NCI-H1694 treated with DMSO at 0.1 percent for 48 hours (cell line): Measurements from ENCODE around the gene CACNA1E.
A peak's percentile ranks its signal among the peaks of the same experiment; 100 is the strongest.

Experiments
- DNase-seq: peaks from one replicate; lab custom pipeline; 2025; lab: John Stamatoyannopoulos, UW

CACNA1E gene

DNA sequence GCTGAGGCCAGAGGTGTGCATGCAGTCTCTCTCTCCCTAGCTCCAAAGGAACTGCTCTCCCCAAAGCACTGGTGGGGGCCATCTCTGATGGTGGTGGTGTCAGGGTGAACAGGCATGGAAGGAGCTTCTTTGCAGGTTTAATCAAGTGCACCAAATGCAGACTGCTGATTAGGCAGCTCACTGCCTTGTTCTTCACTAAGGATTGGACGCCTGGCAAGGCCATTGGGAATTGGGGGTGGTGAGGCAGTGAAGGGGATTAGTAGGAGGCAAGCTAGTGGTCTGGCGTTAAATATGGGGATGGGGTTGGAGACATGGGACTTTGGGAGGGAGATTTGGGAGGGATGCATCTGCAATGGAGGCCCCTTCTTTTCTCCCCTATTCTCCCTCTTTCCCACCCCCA is 1.5 kb downstream of the CACNA1E start:
- DNase-seq: no peak

- no peak for DNase-seq
Observed at GRCh38 chr1:181485287-181486097, 2.2 kb downstream of the CACNA1E start.

- no peak for DNase-seq
Observed at GRCh38 chr1:181486098-181486420, 2.7 kb downstream of the CACNA1E start.

DNA sequence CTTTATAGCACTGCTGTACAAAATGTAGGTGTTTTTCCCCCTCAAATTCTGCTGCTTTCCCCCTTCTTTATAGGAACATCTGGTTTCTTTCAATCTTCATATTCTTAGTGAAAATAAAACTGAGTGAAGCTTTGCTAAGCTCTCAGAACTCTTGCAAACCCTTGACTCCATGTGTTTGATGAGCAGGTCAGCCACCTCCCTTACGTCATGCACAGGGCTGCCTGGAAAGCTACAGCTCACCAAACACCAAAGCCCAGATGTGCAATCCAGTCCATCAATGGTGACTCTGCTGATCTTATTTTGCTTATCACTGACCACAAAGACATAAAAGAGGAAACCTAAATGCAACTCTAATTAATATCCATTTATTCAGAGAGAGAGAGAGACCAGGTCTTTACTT is 5.5 kb downstream of the CACNA1E start:
- DNase-seq: no peak

DNA sequence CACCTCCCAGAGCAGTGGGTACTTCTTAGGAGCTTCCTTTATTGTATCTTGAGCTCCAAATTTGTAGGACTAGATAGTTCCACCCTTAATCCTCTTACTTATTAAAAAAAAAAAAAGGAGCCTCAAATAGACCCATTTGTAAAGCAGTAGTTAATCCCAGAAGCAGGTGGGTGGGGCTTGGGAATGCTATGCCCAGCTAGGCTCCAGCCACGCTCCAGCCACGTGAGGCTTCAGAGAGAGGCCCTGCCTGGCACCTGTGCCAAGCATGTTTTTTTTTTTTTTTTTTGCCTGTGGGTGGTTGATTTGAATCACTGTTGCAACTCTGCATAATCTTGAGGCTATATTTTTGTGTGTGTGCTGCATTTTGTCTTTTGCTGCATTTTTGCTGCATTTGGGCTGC is 7.0 kb downstream of the CACNA1E start:
- DNase-seq: no peak

DNA sequence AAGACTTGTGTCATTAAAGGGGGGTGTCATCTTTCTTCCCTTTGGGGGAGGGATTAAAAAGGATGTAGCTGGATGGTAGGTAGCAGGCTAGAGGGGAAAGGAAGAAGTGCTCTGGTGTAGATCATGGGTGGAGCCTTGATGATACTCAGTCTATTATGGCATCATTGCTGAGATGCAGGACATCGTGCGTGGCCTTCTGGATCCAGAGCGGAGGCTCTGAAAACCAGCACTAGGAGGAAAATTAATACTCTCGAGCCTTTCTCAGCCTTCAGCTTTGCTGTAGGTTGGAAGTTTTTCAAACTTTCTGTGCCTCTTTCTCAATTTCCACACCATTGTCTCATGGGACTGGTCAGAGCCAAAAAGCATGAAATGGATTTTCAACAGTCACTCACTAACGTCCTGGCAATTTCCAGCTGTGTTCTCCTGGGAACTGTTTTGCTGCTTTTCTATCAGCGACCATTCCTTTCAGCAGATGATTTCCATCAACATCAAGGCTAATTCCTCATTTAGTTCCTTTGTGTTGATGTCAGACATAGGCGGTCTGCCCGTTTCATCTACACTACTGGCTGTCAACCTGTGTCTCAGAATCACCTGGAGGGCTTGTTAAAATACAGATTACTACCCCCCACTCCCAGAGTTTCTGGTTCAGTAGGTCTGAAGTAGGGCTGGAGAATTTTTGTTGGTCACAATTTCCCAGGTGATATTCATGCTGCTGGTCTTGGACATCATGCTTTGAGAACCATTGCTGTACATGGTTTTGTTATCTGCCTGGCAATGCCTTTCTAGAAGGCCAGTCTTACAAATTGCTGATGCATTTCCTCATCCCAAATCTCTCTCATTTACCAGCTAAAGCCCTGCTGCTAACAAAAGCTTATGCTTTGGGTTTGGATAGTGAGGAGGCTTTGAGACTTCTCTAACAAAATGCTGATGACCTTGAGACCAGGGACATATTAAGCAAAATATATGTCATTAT is 7.7 kb downstream of the CACNA1E start:
- no peak for DNase-seq

DNA sequence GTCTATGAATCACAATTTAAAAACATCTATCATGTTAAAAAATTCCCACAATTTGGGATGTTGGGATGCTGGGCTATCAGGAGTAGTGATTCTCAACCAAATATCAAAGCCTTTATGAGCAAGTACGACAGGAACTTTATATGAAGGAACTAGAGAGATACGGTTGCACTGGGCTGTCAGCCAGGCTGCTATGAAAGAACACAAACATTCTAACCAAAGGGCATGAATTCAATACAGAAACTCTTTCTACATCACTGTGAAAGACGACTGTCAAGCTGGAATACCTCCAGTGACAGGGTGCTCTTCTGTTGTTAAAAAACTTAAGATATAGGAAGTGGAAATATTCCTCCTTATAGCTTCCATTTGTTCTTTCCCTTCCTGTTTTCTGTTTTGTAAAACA is 9.8 kb downstream of the CACNA1E start:
- no peak for DNase-seq

- DNase-seq: no peak
Observed at GRCh38 chr1:181493885-181494284, 10.6 kb downstream of the CACNA1E start.

GRCh38 chr1:181496759-181497158 is 13.4 kb downstream of the CACNA1E start:
- no peak for DNase-seq

- DNase-seq: no peak
Observed at GRCh38 chr1:181497870-181498269, 14.6 kb downstream of the CACNA1E start.

- DNase-seq: no peak
Observed at GRCh38 chr1:181499825-181500224, 16.5 kb downstream of the CACNA1E start.

DNA sequence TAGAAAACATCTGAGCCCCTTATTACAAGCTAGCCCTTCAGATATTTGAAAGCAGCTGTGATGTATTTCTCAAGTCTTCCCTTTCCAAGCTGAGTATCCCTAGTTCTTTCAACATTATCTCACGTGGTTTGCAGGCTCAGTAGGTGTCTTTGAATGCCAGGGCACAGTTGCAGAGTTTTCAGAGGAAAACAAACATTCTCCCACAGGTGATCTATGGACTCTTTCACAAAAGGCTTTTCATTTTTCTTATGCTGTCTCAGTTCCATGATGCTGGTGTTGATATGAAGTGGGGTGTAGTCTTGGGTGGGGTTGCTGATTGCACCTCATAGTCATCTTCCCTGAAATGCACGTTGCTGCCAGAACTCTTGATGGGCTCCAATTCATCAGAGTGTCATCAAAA is 17.3 kb downstream of the CACNA1E start:
- no peak for DNase-seq

GRCh38 chr1:181501612-181502011 is 18.3 kb downstream of the CACNA1E start:
- DNase-seq: no peak

DNA sequence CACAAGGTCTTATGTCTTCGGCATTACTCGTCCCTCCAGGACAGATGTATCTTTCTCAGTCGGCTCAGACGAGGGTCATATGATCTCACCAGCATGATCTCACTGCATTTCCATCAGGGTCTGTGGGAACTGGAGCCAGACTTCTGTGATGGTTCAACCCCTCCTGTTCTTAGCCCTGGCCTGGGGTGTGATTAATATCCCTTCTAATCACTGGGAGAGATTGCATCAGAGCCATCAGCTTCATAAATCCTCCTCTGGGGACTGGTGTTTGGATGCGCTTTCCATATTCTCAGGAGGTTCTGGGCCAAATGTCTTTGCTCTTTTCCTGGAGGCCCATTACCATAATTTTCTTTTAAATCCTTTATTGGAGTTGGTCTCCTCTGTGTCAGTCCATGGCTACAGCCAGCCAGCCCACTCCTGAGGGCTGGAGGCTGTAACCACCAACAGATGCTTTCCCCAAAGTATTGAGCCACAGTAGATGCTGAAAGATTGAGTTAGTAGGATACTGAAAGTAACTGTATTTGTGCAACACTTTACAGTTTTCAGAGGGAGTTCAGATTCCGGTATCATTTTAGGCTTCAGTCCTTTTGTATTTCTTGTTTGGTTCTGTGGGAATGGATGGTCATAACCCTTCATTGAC is 20.0 kb downstream of the CACNA1E start:
- no peak for DNase-seq

DNA sequence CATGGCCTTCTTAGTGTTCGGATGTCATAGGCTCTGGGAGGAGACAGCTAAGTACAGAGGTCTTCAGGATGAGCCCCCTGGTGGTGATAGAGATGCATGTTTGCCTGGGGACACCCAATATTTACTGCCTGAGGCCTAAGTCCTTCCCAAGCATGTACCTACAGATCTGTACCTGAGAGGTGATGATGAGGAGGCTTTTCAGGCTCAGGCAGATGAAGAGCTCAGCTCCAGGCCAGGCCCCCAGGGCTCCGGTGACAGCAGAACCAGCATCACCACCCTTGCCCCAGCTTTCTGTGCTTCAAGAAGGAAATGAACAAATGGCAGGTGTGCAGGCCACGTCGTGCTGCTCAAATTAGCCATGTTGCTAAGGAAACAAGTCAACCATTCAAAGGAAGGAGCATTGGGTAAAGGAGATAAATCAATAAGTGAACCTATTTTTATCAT is 21.1 kb downstream of the CACNA1E start:
- DNase-seq: peak; percentile 39

DNA sequence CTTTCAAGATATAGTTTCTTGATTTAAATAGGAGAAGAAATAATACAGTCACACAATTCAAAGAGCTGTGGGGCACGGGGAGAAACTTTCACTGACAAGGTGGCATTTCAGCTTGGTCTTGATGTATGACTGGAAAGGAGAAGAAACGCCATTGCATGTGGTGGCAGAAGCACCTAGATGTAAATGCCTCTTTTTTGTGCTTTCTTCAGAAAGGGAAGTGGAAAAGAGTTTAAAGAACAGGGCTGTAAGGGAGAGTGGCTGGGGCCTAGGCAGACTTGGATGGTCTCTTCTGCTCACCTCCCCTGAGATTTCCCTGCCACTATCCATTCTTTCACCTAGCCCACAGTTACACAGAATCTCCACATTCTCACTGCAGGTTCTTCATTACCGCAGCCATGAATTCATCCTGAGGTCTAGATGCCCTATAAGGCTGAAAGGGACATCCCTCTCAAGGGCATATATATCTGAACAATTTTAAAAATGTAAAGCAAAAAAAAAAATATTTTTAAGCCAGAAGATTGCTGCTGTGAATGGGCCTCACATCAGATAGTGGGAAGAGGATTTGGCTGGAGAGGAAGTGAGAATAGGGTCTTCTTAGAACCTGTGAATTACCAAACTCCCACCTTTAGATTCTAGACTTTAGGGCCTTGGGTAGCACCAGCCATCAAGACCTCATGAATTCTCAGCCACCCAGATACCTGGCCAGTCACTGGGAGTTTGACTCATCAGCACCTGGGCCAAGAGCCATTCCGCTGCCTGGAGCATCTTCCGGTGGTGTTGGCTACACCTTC is 23.4 kb downstream of the CACNA1E start:
- DNase-seq: no peak

- no peak for DNase-seq
Observed at GRCh38 chr1:181508486-181509165, 25.3 kb downstream of the CACNA1E start.

DNA sequence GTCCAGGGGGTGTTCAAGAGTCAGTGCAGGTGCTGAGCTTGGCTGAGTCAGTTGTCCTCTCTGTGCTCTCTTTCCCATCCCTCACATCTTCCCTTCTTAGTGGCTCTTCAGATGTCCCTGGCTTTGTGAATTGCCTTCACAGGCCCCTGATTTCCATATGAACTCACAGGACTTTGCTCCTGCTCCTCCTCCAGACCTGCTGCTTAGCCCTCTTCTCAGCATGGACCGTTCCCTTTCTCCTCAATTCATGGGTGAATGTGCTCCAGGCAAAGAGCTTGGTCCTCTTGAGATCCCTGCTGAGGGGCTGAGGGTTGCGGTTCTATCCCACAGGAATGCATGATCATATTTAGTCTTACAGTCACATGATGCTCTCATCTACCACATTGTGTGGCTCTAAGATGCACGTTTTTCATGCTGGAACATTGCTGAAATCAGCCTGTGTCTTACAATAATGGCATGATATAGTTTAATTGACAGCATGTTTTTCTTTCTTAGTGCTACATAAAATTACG is 30.5 kb downstream of the CACNA1E start:
- DNase-seq: no peak

GRCh38 chr1:181514298-181515290 is 31.3 kb downstream of the CACNA1E start:
- no peak for DNase-seq

DNA sequence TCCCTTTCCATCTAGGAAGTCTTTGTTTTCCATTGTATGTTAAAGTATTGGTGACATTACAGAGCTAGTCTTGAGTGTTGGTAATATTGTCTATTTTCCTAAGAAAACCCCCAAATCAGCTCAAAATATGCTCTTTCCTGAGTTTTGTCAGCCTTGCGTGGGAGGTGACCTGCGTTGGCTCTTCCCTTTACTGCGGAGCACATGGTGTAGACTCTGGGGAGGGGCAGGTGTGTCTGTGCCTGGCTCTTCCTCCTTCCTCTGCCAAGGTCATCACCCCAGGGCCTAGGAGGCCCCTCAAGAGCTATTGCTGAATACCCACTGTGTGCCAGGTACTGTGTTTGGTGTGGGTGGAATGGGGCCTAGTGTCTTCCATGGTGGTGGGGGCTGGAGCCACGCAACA is 33.4 kb downstream of the CACNA1E start:
- DNase-seq: no peak
